GM19238 (cell line): ENCODE data around the gene CDH3.

Experiments used
- DNase-seq: peaks from one replicate; pipeline ENCODE4 v3.0.0; 2011; ENCODE audit warnings: low spot score; ENCODE audit not compliant: insufficient read length

CDH3 gene

GRCh38 chr16:68644715-68645493, at the start of gene CDH3:
TSS of gene CDH3 (plus strand) at chr16:68645310. CDS start at chr16:68645380, 70 bp downstream.
- DNase-seq, result no peak

GRCh38 chr16:68596266-68596665, 48.8 kb upstream of the CDH3 start:
- no peak for DNase-seq

GRCh38 chr16:68599586-68599985, 45.5 kb upstream of the CDH3 start:
- DNase-seq, result no peak

DNA sequence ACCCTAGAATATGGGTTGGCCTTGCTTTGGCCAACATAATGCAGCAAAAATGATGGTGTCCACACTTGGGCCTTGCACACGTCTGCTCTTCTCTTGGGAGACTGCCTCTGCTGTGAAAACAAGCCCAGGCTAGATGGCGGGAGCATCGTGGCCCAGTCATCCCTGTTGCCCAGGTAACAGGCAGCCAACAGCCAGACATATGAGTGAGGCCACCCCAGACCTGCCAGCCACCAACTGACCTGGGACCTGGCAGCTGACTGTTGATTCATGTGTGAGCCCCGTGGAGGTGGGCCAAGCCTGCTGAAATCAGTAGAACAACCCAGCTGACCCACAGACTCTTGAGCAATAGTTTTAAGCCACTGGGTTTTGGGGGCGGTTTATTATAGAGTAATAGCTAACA, 39.4 kb upstream of the CDH3 start:
- no peak for DNase-seq

- no peak for DNase-seq
Measured at GRCh38 chr16:68607443-68607842, 37.7 kb upstream of the CDH3 start.

GRCh38 chr16:68608330-68608729, 36.8 kb upstream of the CDH3 start:
- no peak for DNase-seq

DNA sequence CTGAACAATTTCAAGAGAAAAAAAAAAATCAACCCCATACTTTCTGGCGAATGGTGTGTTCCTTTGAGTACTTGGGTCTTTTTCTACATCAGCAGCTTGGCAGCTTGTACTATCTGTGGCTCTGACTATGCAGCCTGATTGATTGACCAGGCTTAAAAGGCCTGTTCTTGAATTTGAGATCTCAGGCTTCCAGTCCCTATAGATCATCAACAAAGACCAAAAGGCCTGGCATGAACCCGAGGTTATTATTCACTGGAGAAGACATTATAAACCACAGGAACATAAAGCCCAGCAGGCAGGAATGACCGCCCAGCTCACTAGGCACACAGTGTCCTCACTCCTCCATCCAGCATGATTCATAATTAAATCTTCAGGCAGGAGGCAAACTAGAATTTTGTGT, 32.1 kb upstream of the CDH3 start:
- no peak for DNase-seq

DNA sequence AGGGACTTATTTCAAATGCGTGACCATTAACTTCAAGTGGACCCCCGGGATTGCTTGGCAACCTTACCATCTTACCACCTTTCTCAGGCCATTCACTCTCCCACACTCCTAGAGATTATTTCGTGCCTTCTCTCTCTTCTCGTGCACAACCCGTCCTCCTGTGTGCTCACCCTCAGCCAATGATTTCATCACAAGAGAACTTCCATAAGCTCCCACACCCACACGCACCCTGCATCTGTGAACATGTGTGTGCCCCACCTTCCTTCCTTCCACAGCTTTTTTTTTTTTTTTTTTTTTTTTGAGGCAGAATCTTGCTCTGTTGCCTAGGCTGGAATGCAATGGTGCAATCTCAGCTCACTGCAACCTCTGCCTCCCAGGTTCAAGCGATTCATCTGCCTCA, 27.4 kb upstream of the CDH3 start:
- DNase-seq, result no peak

- no peak for DNase-seq
Measured at GRCh38 chr16:68626557-68626956, 18.6 kb upstream of the CDH3 start.

- DNase-seq, result no peak
Measured at GRCh38 chr16:68627951-68628425, 17.1 kb upstream of the CDH3 start.

- no peak for DNase-seq
Measured at GRCh38 chr16:68629351-68629910, 15.7 kb upstream of the CDH3 start.

DNA sequence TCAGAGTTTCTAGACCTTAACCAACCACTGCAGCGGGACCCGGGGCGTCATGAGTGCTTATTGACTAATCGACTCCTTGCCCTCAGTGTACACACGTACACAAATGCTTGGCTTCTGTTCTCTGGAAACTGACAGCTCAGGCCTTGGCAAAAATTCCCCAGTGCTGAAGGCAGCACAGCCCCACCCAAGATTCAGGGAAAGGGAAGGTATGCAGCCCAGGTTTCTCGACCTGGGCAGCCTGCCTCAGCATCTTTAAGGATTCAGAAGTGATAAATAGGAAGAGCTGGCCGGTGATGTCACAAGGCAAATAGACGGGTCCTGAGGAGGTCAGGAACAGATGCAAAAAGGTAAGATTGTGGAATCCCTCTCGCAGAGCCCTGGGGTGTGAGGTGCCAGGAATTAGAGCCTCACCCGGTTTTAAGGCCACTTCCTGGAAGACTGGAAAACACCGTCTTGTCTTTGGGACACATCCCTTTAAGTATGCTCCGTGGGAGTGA, 9.0 kb upstream of the CDH3 start:
- DNase-seq, result no peak

- no peak for DNase-seq
Measured at GRCh38 chr16:68636818-68637217, 8.3 kb upstream of the CDH3 start.

DNA sequence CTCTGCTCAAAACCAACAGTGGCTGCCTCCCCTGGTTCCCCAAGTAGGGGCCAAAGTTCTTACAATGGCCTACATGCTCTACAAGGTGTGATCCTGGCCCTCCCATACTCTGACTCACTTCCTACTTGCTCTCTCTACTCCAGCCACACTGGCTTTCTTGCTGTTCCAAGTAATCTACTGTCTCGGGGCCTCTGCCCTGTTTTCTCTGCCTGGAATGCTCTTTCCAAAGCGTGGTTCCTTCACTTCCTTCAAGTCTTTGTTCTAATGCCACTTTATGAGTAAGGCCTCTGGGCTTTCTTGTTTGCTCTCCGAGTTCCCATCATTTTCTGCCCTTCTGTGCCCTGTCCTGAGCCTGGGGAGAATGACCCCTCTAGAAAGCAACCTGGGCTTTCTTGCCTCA, 4.1 kb upstream of the CDH3 start:
- DNase-seq, result no peak

DNA sequence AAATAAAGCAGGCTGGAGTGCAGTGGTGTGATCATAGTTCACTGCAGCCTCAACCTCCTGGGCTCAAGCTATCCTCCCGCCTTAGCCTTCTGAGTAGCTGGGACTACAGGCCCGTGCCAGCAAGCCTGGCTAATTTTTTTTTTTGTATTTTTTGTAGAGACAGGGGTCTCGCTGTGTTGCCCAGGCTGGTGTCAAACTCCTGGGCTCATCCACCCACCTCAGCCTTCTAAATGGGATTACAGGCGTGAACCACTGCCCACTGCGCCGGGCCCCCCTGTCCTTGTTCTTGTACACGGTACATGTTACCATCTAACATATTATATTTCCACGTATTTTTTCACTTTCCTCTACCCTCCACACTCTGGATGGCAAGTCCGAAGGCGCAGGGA, 3.1 kb upstream of the CDH3 start:
- DNase-seq, result no peak

- no peak for DNase-seq
Measured at GRCh38 chr16:68642436-68643101, 2.5 kb upstream of the CDH3 start.

DNA sequence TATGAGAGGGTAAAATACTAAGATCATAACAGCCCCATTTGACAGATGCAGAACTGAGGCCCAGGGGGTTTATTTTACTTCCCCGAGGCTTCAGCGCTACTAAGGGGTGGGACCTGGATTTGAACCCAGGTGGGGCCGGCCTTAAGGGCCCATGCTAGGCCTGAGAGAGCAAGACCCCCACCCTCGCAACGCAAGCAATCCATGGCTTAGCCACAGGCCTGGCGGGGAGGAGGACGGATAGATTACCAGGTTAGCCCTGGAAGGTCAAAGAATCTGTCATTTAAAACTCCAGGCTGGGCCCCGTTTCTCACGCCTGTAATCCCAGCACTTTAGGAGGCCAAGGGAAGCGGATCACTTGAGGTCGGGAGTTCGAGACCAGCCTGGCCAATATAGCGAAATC, 1.9 kb upstream of the CDH3 start:
- DNase-seq, result no peak

- no peak for DNase-seq
Measured at GRCh38 chr16:68643847-68644246, 1.3 kb upstream of the CDH3 start.

DNA sequence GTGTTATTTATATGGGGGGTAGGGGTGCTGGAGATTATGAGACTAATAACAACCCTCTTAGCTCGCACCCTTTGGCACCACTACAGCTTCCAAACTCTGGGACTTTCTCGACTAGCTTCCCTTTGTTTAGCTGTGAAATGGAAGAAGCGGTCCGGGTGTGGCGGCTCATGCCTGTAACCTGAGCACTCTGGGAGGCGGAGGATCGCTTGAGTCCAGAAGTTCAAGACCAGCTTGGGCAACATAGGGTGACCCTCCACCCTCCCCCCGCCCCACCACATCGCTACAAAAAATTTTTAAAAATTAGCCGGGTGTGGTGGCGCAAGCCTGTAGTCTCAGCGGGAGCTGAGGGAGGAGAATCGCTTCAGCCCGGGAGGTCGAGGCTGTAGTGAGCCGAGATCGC, 814 bp upstream of the CDH3 start:
- no peak for DNase-seq

GRCh38 chr16:68645494-68646388, 631 bp downstream of the CDH3 start:
- no peak for DNase-seq

- DNase-seq, result no peak
Measured at GRCh38 chr16:68646953-68647659, 2.0 kb downstream of the CDH3 start.
